CD14-positive monocyte (primary cell): ENCODE results near the gene IMP3. TPM values are rescaled to one million over a fixed set of nuclear protein-coding genes. Genes with fewer than 3 reads are reported as not detected.
A peak's percentile ranks its signal among the peaks of the same experiment; 100 is the strongest.

ENCODE experiments used
- DNase-seq, 3 donors: peaks; one replicate each; pipeline ENCODE4 v3.0.0-alpha.2; 2011 to 2022
- H2AFZ ChIP-seq: 2 replicates; pipeline ENCODE4 v1.6.0; 2012; ENCODE audit warnings: mild to moderate bottlenecking, low read depth, low read length, inconsistent platforms; ENCODE audit not compliant: insufficient read depth, poor library complexity, severe bottlenecking
- H3K27ac ChIP-seq, 2 donors: 1 replicate in 1 of 2; 2 replicates in 1 of 2; pipeline ENCODE4 v1.5.1; 2012 to 2013; ENCODE audit warnings: low read length in 2 of 2, control low read depth in 1 of 2, inconsistent platforms in 1 of 2, low read depth in 1 of 2, mild to moderate bottlenecking in 1 of 2
- H3K27me3 ChIP-seq, 2 donors: one replicate each; pipeline versions ENCODE4 v1.6.0 to v1.6.1; 2011 to 2013; ENCODE audit warnings: low read length in 2 of 2; ENCODE audit not compliant: control insufficient read depth in 2 of 2, insufficient read depth in 2 of 2
- H3K36me3 ChIP-seq, 2 donors: replicated peaks in 1 of 2; 1 replicate in 1 of 2; 2 replicates in 1 of 2; pipeline versions ENCODE4 v1.5.1 to v1.6.1; 2012 to 2013; ENCODE audit warnings: low read length in 2 of 2, control low read depth in 1 of 2, inconsistent platforms in 1 of 2, mild to moderate bottlenecking in 1 of 2; ENCODE audit not compliant: insufficient read depth in 2 of 2, control insufficient read depth in 1 of 2
- H3K4me1 ChIP-seq, 2 donors: 1 replicate in 1 of 2; 2 replicates in 1 of 2; pipeline versions ENCODE4 v1.5.1 to v1.6.1; 2012 to 2013; ENCODE audit warnings: low read length in 2 of 2, control low read depth in 1 of 2, inconsistent platforms in 1 of 2, mild to moderate bottlenecking in 1 of 2, moderate library complexity in 1 of 2; ENCODE audit not compliant: insufficient read depth in 2 of 2, control insufficient read depth in 1 of 2
- H3K4me2 ChIP-seq: replicated peaks from 2 replicates; pipeline ENCODE3; 2012; ENCODE audit warnings: low read length, moderate library complexity, mild to moderate bottlenecking; ENCODE audit not compliant: poor library complexity, severe bottlenecking; ENCODE audit errors: extremely low read depth
- H3K4me3 ChIP-seq, 3 experiments: fragments of 200-600 bp in 1 of 3; sonication (generic) in 1 of 3; replicated peaks in 1 of 3; 1 replicate in 2 of 3; 2 replicates in 1 of 3; pipeline ENCODE4 v1.5.1; 2011 to 2013; ENCODE audit warnings: low read length in 3 of 3, mild to moderate bottlenecking in 3 of 3, control low read depth in 2 of 3, low read depth in 2 of 3, inconsistent platforms in 1 of 3, moderate library complexity in 1 of 3
- H3K79me2 ChIP-seq: 2 replicates; pipeline ENCODE4 v1.6.0; 2012; ENCODE audit warnings: mild to moderate bottlenecking, control low read depth, inconsistent platforms, low read length, moderate library complexity; ENCODE audit not compliant: insufficient read depth
- H3K9ac ChIP-seq: 2 replicates; pipeline ENCODE4 v1.6.0; 2017; ENCODE audit warnings: low read length, mild to moderate bottlenecking; ENCODE audit not compliant: insufficient read depth, poor library complexity, severe bottlenecking
- H3K9me3 ChIP-seq, 2 donors: replicated peaks in 1 of 2; 1 replicate in 1 of 2; 2 replicates in 1 of 2; pipeline versions ENCODE4 v1.5.1 to v1.6.1; 2012 to 2013; ENCODE audit warnings: low read length in 2 of 2, control low read depth in 1 of 2; ENCODE audit not compliant: control insufficient read depth in 1 of 2, insufficient read depth in 1 of 2
- H4K20me1 ChIP-seq: 2 replicates; pipeline ENCODE4 v1.6.0; 2012; ENCODE audit warnings: mild to moderate bottlenecking, low read length, control low read depth, moderate library complexity; ENCODE audit not compliant: insufficient read depth
- H3K27ac Mint-ChIP-seq, 7 donors: one replicate each; pipeline ENCODE4 v1.8.0; 2020; ENCODE audit warnings: mild to moderate bottlenecking in 7 of 7, mixed read lengths in 7 of 7, moderate library complexity in 6 of 7, inconsistent platforms in 2 of 7
- H3K27me3 Mint-ChIP-seq, 3 donors: one replicate each; pipeline ENCODE4 v1.8.0; 2021 to 2022; ENCODE audit warnings: low read depth in 3 of 3, mild to moderate bottlenecking in 3 of 3, mixed read lengths in 3 of 3, moderate library complexity in 3 of 3, inconsistent platforms in 1 of 3
- H3K36me3 Mint-ChIP-seq, 2 donors: one replicate each; pipeline ENCODE4 v1.8.0; 2020; ENCODE audit warnings: mixed read lengths in 2 of 2, inconsistent platforms in 1 of 2, mild to moderate bottlenecking in 1 of 2
- H3K4me1 Mint-ChIP-seq: one replicate; pipeline ENCODE4 v1.8.0; 2020; ENCODE audit warnings: mild to moderate bottlenecking, mixed read lengths
- H3K4me3 Mint-ChIP-seq, 2 donors: one replicate each; pipeline ENCODE4 v1.8.0; 2020; ENCODE audit warnings: mild to moderate bottlenecking in 2 of 2, mixed read lengths in 2 of 2, moderate library complexity in 1 of 2
- H3K9me3 Mint-ChIP-seq, 7 donors: one replicate each; pipeline ENCODE4 v1.8.0; 2020 to 2022; ENCODE audit warnings: mixed read lengths in 7 of 7, mild to moderate bottlenecking in 6 of 7, moderate library complexity in 6 of 7, inconsistent platforms in 2 of 7
- CTCF ChIP-seq: fragments of 200-600 bp; IDR thresholded peaks from one replicate; pipeline ENCODE4 v1.8.0; 2022; ENCODE audit warnings: antibody characterized with exemption, mild to moderate bottlenecking
- WGBS: methylation state at CpG from one replicate; pipeline ENCODE4 v1.1.5; 2013; ENCODE audit warnings: missing lambda C conversion rate; ENCODE audit not compliant: insufficient coverage; 5-methylcytosine and 5-hydroxymethylcytosine counted together
- intact Hi-C, 2 donors: fragments of 100-400 bp; cut with micrococcal nuclease; formaldehyde crosslinking; loops; one replicate each; pipeline versions ENCODE4 v1.15.0 to v1.15.1; 2023
- polyA plus RNA-seq, 3 donors: library from polyadenylated mRNA; depleted of rRNA in 1 of 3; unstranded in 2 of 3; stranded (reverse) in 1 of 3; fragments of 300-500 nt in 2 of 3; fragments of >200 nt in 1 of 3; fragmentation: Illumina TruSeq in 2 of 3; gene quantifications; 1 replicate in 2 of 3; 2 replicates in 1 of 3; pipeline ENCODE4 v1.2.3, GENCODE V29; 2012 to 2021

IMP3 gene
- polyA plus RNA-seq, 3 donors = 36.7 to 119 (median 99.3) TPM

GRCh38 chr15:75646112-75646943 is 6.3 kb upstream of the IMP3 start:
- peaks cover 46% of the 10 kb centered on the region for H3K4me1 Mint-ChIP-seq
- intact Hi-C loops = loop anchor here in 1 of 2 donors (2.0 kb wide), 1 partner anchor 70 kb away; no protein-coding TSS in a partner anchor
- H3K36me3 Mint-ChIP-seq = peaks cover 20 to 23% of the 10 kb centered on the region in 2 donors
- peak overlapping the region; percentile 98 for H2AFZ ChIP-seq
- H3K27ac Mint-ChIP-seq = peak overlapping the region in 3 of 7 donors; percentile 24 to 80 (median 43)
- peak overlapping the region; percentile 97 for H3K4me2 ChIP-seq
- H3K9me3 ChIP-seq = no peaks in the 10 kb centered on the region
- H3K36me3 ChIP-seq = peaks cover 0 to 11% of the 10 kb centered on the region in 2 donors
- peaks cover 0 to 4% (median 0%) of the 10 kb centered on the region in 7 donors for H3K9me3 Mint-ChIP-seq
- peaks cover 3% of the 10 kb centered on the region for H3K79me2 ChIP-seq
- peaks cover 26 to 49% of the 10 kb centered on the region in 2 donors for H3K4me1 ChIP-seq
- WGBS = 42% methylated on average over 4 of the region's 5 CpGs
- H3K27me3 Mint-ChIP-seq = peaks cover 14 to 22% (median 21%) of the 10 kb centered on the region in 3 donors
- no peak for TF ChIP-seq CTCF
- peak overlapping the region; percentile 95 to 96 for H3K4me3 Mint-ChIP-seq
- DNase-seq = no peak
- peaks cover 6% of the 10 kb centered on the region for H4K20me1 ChIP-seq
- H3K27ac ChIP-seq = peak overlapping the region in 1 of 2 donors; percentile 29
- peak overlapping the region; percentile 81 to 98 (median 88) for H3K4me3 ChIP-seq
- H3K27me3 ChIP-seq = peaks cover 0 to 8% of the 10 kb centered on the region in 2 donors
- H3K9ac ChIP-seq = peak overlapping the region; percentile 71

- Mint-ChIP-seq H3K36me3 (peaks cover 2 to 4% of the 10 kb centered on the region in 2 donors), H3K9me3 (peaks cover 0 to 2% (median 0%) of the 10 kb centered on the region in 7 donors), H3K27ac (no peak overlapping the region), H3K4me3 (peak overlapping the region in 1 of 2 donors; percentile 15), H3K27me3 (peaks cover 14 to 22% (median 21%) of the 10 kb centered on the region in 3 donors), H3K4me1 (peaks cover 36% of the 10 kb centered on the region)
- H3K9me3 ChIP-seq = no peaks in the 10 kb centered on the region
- peaks cover 30 to 46% of the 10 kb centered on the region in 2 donors for H3K4me1 ChIP-seq
- no peak overlapping the region for H3K4me3 ChIP-seq
- peaks cover 1% of the 10 kb centered on the region for H4K20me1 ChIP-seq
- no peak overlapping the region for H3K27ac ChIP-seq
- no peak overlapping the region for H3K9ac ChIP-seq
- H3K79me2 ChIP-seq = peaks cover 8% of the 10 kb centered on the region
- intact Hi-C loops = loop anchor here (5.0 kb wide), 2 partner anchors 187 to 192 kb away; partner anchors contain the start of gene SIN3A (in 1 of the 2)
- peaks cover 0 to 8% of the 10 kb centered on the region in 2 donors for H3K27me3 ChIP-seq
- H3K4me2 ChIP-seq = no peak overlapping the region
- DNase-seq = no peak
- H2AFZ ChIP-seq = no peak overlapping the region
- H3K36me3 ChIP-seq = no peaks in the 10 kb centered on the region
- TF ChIP-seq CTCF = no peak
- 80% methylated on average over 1 of the region's 2 CpGs for WGBS
Measured at GRCh38 chr15:75644376-75644775, 4.4 kb upstream of the IMP3 start.
